Epithelial cell of esophagus (primary cell): ENCODE measurements around the gene DAPK2.

ENCODE experiments used
- DNase-seq: peaks from one replicate; pipeline ENCODE4 v3.0.0; 2010; ENCODE audit warnings: low read depth
- H3K4me3 ChIP-seq: 2 replicates; pipeline ENCODE4 v1.5.1; 2011; ENCODE audit warnings: mild to moderate bottlenecking, low read length, control low read depth
- TF ChIP-seq, protein P1 (sequence below): IDR thresholded peaks from 2 replicates; pipeline ENCODE4 v1.5.1; 2011; ENCODE audit warnings: low read depth, mild to moderate bottlenecking, low read length, control low read depth, inconsistent platforms; ENCODE audit not compliant: insufficient read depth; ENCODE audit errors: missing control alignments

The DAPK2 gene

DNA sequence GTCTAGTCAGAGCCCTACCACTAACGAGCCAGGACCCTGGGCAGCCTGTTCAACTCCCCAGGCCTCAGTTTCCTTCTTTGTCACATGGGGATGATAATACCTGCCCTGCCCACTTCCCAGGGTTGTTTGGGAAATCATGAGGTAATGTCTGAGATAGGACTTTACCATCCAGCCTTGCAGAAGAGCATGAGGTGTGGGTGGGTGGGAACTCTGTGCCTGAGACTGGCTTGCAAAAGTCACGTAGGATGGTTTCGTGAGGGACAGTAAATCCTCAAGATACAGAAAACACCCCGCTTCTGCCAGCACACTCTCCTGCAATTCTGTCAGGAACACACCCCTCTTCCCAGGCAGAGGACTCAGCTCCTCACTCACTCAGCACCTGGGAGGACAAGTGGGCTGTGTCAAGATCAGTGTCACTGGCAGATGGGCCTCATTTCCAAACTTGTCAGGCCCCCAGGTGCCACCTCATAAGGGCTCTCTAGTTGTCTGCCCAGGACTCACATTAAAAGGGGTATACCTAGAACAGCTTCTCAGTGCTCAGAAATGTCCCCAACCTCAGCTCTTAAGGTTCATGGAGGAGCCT is 58.4 kb downstream of the DAPK2 start:
- TF ChIP-seq, protein P1, sequence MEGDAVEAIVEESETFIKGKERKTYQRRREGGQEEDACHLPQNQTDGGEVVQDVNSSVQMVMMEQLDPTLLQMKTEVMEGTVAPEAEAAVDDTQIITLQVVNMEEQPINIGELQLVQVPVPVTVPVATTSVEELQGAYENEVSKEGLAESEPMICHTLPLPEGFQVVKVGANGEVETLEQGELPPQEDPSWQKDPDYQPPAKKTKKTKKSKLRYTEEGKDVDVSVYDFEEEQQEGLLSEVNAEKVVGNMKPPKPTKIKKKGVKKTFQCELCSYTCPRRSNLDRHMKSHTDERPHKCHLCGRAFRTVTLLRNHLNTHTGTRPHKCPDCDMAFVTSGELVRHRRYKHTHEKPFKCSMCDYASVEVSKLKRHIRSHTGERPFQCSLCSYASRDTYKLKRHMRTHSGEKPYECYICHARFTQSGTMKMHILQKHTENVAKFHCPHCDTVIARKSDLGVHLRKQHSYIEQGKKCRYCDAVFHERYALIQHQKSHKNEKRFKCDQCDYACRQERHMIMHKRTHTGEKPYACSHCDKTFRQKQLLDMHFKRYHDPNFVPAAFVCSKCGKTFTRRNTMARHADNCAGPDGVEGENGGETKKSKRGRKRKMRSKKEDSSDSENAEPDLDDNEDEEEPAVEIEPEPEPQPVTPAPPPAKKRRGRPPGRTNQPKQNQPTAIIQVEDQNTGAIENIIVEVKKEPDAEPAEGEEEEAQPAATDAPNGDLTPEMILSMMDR = no peak
- DNase-seq = no peak
- no peak overlapping the region for H3K4me3 ChIP-seq

DNA sequence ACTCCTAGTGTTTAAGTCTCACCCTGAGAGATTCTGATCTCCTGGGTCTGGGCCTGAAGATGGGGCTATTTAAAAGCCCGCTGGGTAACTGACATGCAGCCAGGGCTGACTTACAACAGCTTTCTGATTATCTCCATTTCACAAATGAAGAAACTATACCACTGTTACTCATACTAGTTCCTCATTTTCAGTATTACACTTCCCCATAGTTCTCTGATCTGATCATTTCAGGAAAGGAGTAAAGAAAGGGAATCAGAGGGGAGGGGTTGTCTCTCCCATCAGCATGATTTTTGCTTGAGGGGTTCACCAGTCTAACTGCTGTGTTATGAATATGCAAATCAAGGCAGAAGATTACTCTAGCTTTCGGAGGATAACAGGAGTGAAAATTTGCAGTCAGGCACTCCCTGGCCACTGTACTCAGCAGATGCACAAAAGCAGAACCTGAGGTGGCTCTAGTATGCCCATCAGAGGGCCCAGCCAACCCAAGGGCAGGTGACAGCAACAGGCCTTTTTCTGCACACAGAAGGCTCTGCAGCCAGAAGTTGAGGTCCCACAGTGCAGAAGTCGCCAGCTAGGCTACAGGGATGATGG is 59.4 kb downstream of the DAPK2 start:
- no peak overlapping the region for H3K4me3 ChIP-seq
- TF ChIP-seq, protein P1 = no peak
- DNase-seq = peak; percentile 62

DNA sequence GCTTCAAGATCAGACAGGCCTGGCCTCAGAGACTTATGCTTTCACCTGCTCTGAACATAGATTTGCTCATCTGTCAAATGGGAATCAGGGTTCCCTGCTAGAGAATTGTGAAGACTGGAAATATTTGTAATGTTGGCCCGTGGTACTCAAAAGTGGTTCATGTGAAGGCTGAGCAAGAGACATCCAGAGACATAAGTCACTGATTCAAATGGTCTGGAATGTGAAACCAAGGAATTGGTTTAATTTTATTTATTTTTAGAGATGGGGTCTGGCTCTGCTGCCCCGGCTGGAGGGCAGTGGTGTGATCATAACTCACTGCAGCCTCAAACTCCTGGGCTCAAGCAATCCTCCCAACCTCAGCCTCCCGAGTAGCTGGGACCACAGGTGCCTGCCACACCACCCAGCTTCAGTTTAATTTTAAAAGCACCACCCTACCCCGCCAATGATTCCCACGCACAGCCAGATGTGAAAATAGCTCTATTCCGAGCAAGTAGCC is 60.1 kb downstream of the DAPK2 start:
- no peak overlapping the region for H3K4me3 ChIP-seq
- TF ChIP-seq, protein P1 = no peak
- no peak for DNase-seq

DNA sequence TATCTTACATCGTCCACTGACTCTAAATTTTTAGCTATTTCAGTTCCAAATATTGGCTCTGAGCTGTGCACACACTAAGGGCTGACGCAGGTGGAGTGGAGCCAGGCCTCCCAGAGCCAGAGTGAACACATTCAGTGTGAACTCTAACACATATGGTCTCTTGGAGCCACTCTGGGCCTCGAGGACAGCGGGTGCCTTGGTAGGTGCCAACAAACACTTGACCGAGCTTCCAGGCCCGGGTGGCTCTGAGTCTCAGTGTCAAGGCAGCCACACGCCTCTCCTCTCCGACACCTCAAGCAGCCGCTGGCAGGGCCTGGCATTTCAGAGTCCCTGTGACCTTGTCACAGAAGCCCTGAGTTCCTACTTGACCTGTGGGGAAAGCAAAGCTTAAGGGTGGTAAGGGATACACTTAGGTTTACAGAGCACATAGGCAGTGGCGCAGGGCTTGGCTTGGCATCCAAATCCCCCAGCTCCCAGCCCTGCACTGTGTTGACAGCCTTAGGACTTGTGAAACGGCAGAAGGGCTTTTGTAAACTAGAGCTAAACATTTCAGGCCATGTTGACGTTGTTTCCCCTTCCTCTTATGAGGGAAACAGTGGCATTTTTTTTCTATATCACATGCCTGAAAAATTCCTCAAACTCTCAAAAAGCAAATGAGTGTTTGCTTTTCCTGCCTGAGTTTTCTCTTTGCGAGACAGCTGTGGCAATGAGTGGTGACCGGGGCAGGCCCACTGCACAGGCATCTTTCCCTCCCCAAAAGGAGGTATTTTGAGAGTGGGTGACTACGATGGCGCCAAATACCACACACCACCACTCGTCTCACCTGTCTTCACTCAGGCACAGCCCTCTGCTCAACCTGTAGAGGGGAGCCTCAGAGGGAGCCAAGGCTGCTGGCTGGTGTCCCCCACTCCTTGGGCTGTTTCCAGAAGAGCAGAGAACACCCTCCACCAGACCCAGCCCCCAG is 60.8 kb downstream of the DAPK2 start:
- DNase-seq = no peak
- H3K4me3 ChIP-seq = no peak overlapping the region
- TF ChIP-seq, protein P1 = no peak

DNA sequence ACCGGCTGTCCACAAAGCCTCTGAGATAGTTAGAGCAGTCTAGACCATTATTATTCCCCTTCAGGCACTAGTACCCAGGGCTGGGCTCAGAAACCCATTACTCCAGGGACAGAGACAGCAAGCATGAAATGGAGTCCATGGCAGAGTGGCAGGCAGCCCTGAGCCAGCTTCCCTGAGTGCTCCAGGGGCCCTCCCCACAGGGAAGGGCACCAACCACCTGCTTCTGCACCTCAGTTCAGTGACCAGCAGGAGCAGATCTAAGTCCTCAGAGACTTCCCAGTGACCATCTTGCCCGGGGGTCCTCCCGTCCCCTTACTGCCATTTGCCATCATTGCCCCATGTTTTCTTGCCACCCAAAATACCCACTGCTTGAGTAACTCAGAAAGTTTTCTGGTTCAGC is 62.0 kb downstream of the DAPK2 start:
- no peak overlapping the region for H3K4me3 ChIP-seq
- DNase-seq = no peak
- TF ChIP-seq, protein P1 = no peak

DNA sequence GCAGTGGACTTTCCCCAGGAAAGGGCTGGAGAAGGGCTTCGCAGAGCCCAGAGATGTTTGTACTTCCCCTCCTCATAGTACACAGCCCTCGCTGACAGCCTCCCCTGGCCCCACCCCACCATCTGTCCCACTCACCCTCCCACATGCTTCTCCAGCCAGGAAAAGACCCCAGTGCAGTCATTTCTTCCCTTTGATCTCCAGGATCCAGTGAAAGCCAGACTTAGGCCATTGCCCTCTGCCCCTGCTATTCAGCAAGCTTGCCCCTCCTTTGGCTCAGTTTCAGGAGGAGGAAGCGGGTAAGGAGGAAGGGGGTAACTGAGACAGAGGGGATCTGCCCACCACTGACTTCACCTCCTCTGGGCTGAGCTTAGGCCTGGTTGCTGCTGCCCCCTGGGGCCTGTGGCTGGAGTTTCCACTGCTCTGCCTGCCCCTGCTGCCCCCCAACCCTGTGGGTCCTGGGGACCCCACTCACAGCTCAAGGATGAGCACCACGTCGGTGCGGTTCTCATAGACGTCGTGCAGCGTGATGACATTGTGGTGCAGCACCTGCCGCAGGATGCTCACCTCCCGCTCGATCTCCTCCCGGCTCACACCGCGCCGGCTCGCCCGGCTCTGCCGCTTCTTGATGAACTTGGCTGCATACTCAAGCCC is 63.1 kb downstream of the DAPK2 start:
- no peak for DNase-seq
- H3K4me3 ChIP-seq = no peak overlapping the region
- TF ChIP-seq, protein P1 = no peak
